ENCODE data around the gene ANKRD31. TPM values are rescaled to one million over a fixed set of nuclear protein-coding genes. Genes with fewer than 3 reads are reported as not detected.
"Not testable (repeated sequence)": the region's sequence is repeated elsewhere in the genome, so short reads cannot be mapped to it uniquely, and the experiment has no call there.

The ANKRD31 gene
- total RNA-seq, 1 donor from 2014 or later: 0.13 TPM

DNA sequence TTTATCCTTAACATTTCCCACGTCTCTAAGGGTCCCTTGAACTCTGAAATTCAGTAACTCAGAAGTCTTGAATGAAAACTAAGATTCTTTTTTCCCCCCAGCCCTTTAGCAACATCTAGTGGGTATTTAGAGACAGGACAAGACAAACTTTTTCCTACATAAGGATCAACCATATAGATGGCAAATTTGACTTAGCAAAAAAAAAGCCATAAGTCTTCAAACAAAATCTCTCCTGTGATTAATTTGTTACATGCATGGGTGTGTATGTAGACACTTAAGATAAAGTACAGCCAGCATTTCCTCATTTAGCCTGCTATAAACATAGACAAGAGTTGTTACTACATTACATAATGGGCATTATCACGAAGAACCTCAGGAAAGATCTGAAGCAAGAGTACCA is 29.1 kb upstream of the ANKRD31 start:
- no peak for DNase-seq (ENCODE audit: extremely low spot score, unreplicated experiment)
- H3K4me3 Mint-ChIP-seq (ENCODE audit: unreplicated experiment): no peak overlapping the region
- H3K27ac Mint-ChIP-seq (ENCODE audit: unreplicated experiment): no peak overlapping the region
- TF ChIP-seq, protein P1, sequence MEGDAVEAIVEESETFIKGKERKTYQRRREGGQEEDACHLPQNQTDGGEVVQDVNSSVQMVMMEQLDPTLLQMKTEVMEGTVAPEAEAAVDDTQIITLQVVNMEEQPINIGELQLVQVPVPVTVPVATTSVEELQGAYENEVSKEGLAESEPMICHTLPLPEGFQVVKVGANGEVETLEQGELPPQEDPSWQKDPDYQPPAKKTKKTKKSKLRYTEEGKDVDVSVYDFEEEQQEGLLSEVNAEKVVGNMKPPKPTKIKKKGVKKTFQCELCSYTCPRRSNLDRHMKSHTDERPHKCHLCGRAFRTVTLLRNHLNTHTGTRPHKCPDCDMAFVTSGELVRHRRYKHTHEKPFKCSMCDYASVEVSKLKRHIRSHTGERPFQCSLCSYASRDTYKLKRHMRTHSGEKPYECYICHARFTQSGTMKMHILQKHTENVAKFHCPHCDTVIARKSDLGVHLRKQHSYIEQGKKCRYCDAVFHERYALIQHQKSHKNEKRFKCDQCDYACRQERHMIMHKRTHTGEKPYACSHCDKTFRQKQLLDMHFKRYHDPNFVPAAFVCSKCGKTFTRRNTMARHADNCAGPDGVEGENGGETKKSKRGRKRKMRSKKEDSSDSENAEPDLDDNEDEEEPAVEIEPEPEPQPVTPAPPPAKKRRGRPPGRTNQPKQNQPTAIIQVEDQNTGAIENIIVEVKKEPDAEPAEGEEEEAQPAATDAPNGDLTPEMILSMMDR (IDR thresholded peaks at IDR 0.05): peak; percentile 62
- no peaks in the 10 kb centered on the region for H3K36me3 Mint-ChIP-seq (ENCODE audit: unreplicated experiment)
- H3K4me1 Mint-ChIP-seq (ENCODE audit: unreplicated experiment): no peaks in the 10 kb centered on the region
- H3K27me3 Mint-ChIP-seq (ENCODE audit: unreplicated experiment): peaks cover 20% of the 10 kb centered on the region
- H3K9me3 Mint-ChIP-seq (ENCODE audit: unreplicated experiment): no peaks in the 10 kb centered on the region

DNA sequence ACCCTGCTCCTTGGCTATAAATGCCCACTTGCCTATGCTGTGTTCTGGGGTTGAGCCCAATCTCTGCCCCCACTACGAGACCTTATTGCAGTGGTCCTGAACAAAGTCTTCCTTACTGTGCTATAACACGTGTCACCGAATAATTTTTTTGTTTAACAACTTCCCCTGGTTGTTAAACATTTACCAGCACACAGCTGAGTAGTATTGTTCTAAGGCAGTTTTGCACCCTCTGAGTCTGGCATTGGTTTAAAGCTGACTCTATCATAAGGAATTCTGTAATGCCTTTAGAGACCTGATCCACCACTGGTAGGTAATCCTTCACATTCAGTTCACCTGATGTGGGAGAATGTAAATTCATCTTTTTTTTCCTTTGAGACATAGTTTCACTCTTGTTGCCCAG is 25.6 kb upstream of the ANKRD31 start:
- H3K27me3 Mint-ChIP-seq (ENCODE audit: unreplicated experiment): peaks cover 41% of the 10 kb centered on the region
- TF ChIP-seq, protein P1 (IDR thresholded peaks at IDR 0.05): no peak
- H3K36me3 Mint-ChIP-seq (ENCODE audit: unreplicated experiment): no peaks in the 10 kb centered on the region
- peaks cover 2% of the 10 kb centered on the region for H3K9me3 Mint-ChIP-seq (ENCODE audit: unreplicated experiment)
- no peaks in the 10 kb centered on the region for H3K4me1 Mint-ChIP-seq (ENCODE audit: unreplicated experiment)
- no peak overlapping the region for H3K27ac Mint-ChIP-seq (ENCODE audit: unreplicated experiment)
- no peak for DNase-seq (ENCODE audit: extremely low spot score, unreplicated experiment)
- no peak overlapping the region for H3K4me3 Mint-ChIP-seq (ENCODE audit: unreplicated experiment)

- Mint-ChIP-seq H3K9me3 (ENCODE audit: unreplicated experiment) (peaks cover 17% of the 10 kb centered on the region), H3K4me1 (ENCODE audit: unreplicated experiment) (no peaks in the 10 kb centered on the region), H3K27me3 (ENCODE audit: unreplicated experiment) (peaks cover 33% of the 10 kb centered on the region), H3K36me3 (ENCODE audit: unreplicated experiment) (no peaks in the 10 kb centered on the region), H3K4me3 (ENCODE audit: unreplicated experiment) (no peak overlapping the region), H3K27ac (ENCODE audit: unreplicated experiment) (no peak overlapping the region)
- no peak for DNase-seq (ENCODE audit: extremely low spot score, unreplicated experiment)
- TF ChIP-seq, protein P1 (IDR thresholded peaks at IDR 0.05): no peak
Observed at GRCh38 chr5:75260708-75261107, 24.0 kb upstream of the ANKRD31 start.

DNA sequence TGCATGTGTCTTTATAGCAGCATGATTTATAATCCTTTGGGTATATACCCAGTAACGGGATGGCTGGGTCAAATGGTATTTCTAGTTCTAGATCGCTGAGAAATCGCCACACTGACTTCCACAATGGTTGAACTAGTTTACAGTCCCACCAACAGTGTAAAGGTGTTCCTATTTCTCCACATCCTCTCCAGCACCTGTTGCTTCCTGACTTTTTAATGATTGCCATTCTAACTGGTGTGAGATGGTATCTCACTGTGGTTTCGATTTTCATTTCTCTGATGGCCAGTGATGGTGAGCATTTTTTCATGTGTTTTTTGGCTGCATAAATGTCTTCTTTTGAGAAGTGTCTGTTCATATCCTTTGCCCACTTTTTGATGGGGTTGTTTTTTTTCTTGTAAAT is 13.8 kb upstream of the ANKRD31 start:
- H3K4me3 Mint-ChIP-seq (ENCODE audit: unreplicated experiment); H3K27ac Mint-ChIP-seq (ENCODE audit: unreplicated experiment); H3K9me3 Mint-ChIP-seq (ENCODE audit: unreplicated experiment); DNase-seq (ENCODE audit: extremely low spot score, unreplicated experiment); H3K4me1 Mint-ChIP-seq (ENCODE audit: unreplicated experiment); H3K36me3 Mint-ChIP-seq (ENCODE audit: unreplicated experiment): not testable (repeated sequence)
- H3K27me3 Mint-ChIP-seq (ENCODE audit: unreplicated experiment): peaks cover 36% of the 10 kb centered on the region

DNA sequence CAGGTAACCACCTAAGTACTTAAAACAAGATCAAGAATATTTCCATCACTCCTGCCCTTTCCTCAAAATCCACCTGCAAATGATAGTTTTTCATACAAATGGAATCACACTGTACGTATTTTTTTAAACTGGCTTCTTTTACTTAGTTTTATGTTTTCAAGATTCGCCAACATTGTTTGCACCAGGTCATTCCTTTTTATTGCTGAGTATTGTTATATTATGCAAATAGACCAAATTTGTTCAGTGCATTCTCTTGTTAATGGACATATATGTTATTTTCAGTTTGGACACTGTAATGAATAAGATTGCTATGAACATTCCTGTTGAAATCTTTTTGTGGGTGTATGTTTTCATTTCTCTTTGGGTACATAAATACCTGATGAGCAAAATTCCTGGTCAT is 8.3 kb upstream of the ANKRD31 start:
- Mint-ChIP-seq H3K4me1 (ENCODE audit: unreplicated experiment) (no peaks in the 10 kb centered on the region), H3K4me3 (ENCODE audit: unreplicated experiment) (no peak overlapping the region), H3K27ac (ENCODE audit: unreplicated experiment) (no peak overlapping the region), H3K36me3 (ENCODE audit: unreplicated experiment) (no peaks in the 10 kb centered on the region), H3K9me3 (ENCODE audit: unreplicated experiment) (no peaks in the 10 kb centered on the region), H3K27me3 (ENCODE audit: unreplicated experiment) (peaks cover 20% of the 10 kb centered on the region)
- DNase-seq (ENCODE audit: extremely low spot score, unreplicated experiment): no peak
- TF ChIP-seq, protein P1 (IDR thresholded peaks at IDR 0.05): no peak

DNA sequence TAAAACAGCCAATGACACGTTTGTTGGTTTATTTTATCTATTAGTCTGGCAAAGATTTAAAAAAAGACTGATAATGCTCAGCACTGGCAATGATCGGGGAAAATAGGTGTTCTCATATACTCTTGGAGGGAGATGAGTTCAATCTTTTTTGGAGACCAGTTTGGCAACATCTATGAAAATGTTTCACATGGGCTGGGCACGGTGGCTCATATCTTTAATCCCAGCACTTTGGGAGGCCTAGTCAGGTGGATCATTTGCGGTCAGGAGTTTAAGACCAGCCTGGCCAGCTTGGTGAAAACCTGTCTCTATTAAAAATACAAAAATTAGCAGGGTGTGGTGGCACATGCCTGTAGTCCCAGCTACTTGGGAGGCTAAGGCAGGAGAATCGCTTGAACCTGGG is 6.8 kb upstream of the ANKRD31 start:
- Mint-ChIP-seq H3K4me3 (ENCODE audit: unreplicated experiment) (no peak overlapping the region), H3K27ac (ENCODE audit: unreplicated experiment) (no peak overlapping the region), H3K27me3 (ENCODE audit: unreplicated experiment) (peaks cover 8% of the 10 kb centered on the region)

More for the DNA sequence above, 6.8 kb upstream of the ANKRD31 start:
- TF ChIP-seq, protein P1 (IDR thresholded peaks at IDR 0.05): no peak
- DNase-seq (ENCODE audit: extremely low spot score, unreplicated experiment): no peak
- H3K4me1 Mint-ChIP-seq (ENCODE audit: unreplicated experiment): no peaks in the 10 kb centered on the region
- no peaks in the 10 kb centered on the region for H3K36me3 Mint-ChIP-seq (ENCODE audit: unreplicated experiment)
- H3K9me3 Mint-ChIP-seq (ENCODE audit: unreplicated experiment): no peaks in the 10 kb centered on the region
